CD4-positive, alpha-beta T cell treated with Interleukin-4 for 1 hour (primary cell): ENCODE results near the gene MIA.
"Not testable (repeated sequence)": the region's sequence is repeated elsewhere in the genome, so short reads cannot be mapped to it uniquely, and the experiment has no call there.

Experiments
- DNase-seq, 2 donors: peaks; one replicate each; pipeline ENCODE4 v3.0.0-alpha.2; 2020 to 2022

The MIA gene

GRCh38 chr19:40774916-40775631 lies at the start of gene MIA:
MIA (plus strand) TSS chr19:40775521; CDS start chr19:40775543, 22 bp downstream.
- no peak for DNase-seq

- DNase-seq, result no peak
Measured at GRCh38 chr19:40726279-40726678, 49.0 kb upstream of the MIA start.

GRCh38 chr19:40730065-40730464 lies 45.3 kb upstream of the MIA start:
- DNase-seq, result not testable (repeated sequence)

- not testable (repeated sequence) for DNase-seq
Measured at GRCh38 chr19:40732304-40732703, 43.0 kb upstream of the MIA start.

- DNase-seq, result no peak
Measured at GRCh38 chr19:40733149-40733548, 42.2 kb upstream of the MIA start.

GRCh38 chr19:40735013-40735771 lies 40.1 kb upstream of the MIA start:
- DNase-seq, result no peak

GRCh38 chr19:40736661-40737060 lies 38.7 kb upstream of the MIA start:
- DNase-seq, result no peak

- DNase-seq, result no peak
Measured at GRCh38 chr19:40737102-40737644, 38.1 kb upstream of the MIA start.

GRCh38 chr19:40739030-40739839 lies 36.1 kb upstream of the MIA start:
- no peak for DNase-seq

GRCh38 chr19:40739871-40740703 lies 35.2 kb upstream of the MIA start:
- no peak for DNase-seq

GRCh38 chr19:40740747-40741146 lies 34.6 kb upstream of the MIA start:
- DNase-seq, result no peak

GRCh38 chr19:40741527-40742390 lies 33.6 kb upstream of the MIA start:
- no peak for DNase-seq

- no peak for DNase-seq
Measured at GRCh38 chr19:40742477-40742876, 32.8 kb upstream of the MIA start.

- no peak for DNase-seq
Measured at GRCh38 chr19:40742886-40743285, 32.4 kb upstream of the MIA start.

- no peak for DNase-seq
Measured at GRCh38 chr19:40743926-40744325, 31.4 kb upstream of the MIA start.

GRCh38 chr19:40744554-40745401 lies 30.5 kb upstream of the MIA start:
- DNase-seq, result peak; percentile 16 to 38

- DNase-seq, result no peak
Measured at GRCh38 chr19:40745402-40745780, 29.9 kb upstream of the MIA start.

- DNase-seq, result no peak
Measured at GRCh38 chr19:40747536-40747935, 27.8 kb upstream of the MIA start.

- peak; percentile 100 for DNase-seq
Measured at GRCh38 chr19:40750058-40750873, 25.1 kb upstream of the MIA start, which contains the start of gene ACTMAP. ACTMAP (minus strand) TSS chr19:40750477; CDS start chr19:40749803, 674 bp downstream.
